GM18909 (cell line): ENCODE measurements around the gene CA10.

ENCODE experiments used
- ATAC-seq: cut with Tn5 transposase; IDR thresholded peaks from one replicate; pipeline ENCODE4 v1.9.1; 2021; ENCODE audit warnings: mild to moderate bottlenecking; ENCODE audit not compliant: unreplicated experiment, poor library complexity

Gene CA10

GRCh38 chr17:51587516-51587915, 571.0 kb downstream of the CA10 start:
- no peak for ATAC-seq

GRCh38 chr17:51585514-51586104, 572.9 kb downstream of the CA10 start:
- no peak for ATAC-seq

- no peak for ATAC-seq
These were observed 577.6 kb downstream of the CA10 start for GRCh38 chr17:51580869-51581268.
